ENCODE measurements around the gene ERBB3. TPM values are rescaled to one million over a fixed set of nuclear protein-coding genes. Genes with fewer than 3 reads are reported as not detected.
A peak's percentile ranks its signal among the peaks of the same experiment; 100 is the strongest.
"Not testable (repeated sequence)": the region's sequence is repeated elsewhere in the genome, so short reads cannot be mapped to it uniquely, and the experiment has no call there.

Gene ERBB3
- total and polyA plus RNA-seq, 2 donors: 1.4 to 4.3 TPM

DNA sequence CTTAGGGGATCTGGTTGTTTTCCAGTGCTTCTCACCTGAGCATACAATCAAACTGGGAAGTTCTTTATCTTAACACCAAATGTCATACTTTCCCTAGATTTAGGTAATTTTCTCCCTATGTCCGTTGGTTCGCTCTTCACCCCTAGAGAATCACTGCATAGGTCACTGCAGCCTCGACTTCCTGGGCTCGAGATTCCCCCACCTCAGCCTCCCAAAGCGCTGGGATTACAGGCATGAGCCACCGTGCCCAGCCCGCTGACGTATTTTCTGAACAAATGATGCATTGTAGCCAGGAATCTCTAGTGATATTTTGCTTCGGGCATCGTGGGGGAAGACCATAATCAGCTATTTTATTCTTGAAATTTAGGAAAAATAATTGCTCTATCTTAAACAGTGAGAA is 35.4 kb downstream of the ERBB3 start:
- no peak overlapping the region for H3K27ac ChIP-seq (ENCODE audit: low read depth in 1 of 2, low read length in 1 of 2)
- WGBS: 66% methylated on average over 10 of the region's 10 CpGs
- no peak for DNase-seq (ENCODE audit: low read depth in 6 of 9, low spot score in 9 of 9)
- peaks cover 0 to 5% of the 10 kb centered on the region in 2 donors for H3K9me3 ChIP-seq (ENCODE audit: control insufficient read depth in 2 of 2, insufficient read depth in 1 of 2, low read length in 1 of 2)
- peaks cover 10 to 27% of the 10 kb centered on the region in 2 donors for H3K4me1 ChIP-seq (ENCODE audit: control insufficient read depth in 2 of 2, insufficient read depth in 2 of 2, low read length in 2 of 2)
- peaks cover 31 to 39% of the 10 kb centered on the region in 2 donors for H3K36me3 ChIP-seq (ENCODE audit: control insufficient read depth in 2 of 2, insufficient read depth in 2 of 2, low read length in 1 of 2)
- H3K4me3 ChIP-seq (ENCODE audit: low read length in 2 of 2): peak overlapping the region; percentile 61 to 88
- H3K27me3 ChIP-seq (ENCODE audit: control insufficient read depth in 2 of 2, insufficient read depth in 1 of 2, low read length in 1 of 2): no peaks in the 10 kb centered on the region

DNA sequence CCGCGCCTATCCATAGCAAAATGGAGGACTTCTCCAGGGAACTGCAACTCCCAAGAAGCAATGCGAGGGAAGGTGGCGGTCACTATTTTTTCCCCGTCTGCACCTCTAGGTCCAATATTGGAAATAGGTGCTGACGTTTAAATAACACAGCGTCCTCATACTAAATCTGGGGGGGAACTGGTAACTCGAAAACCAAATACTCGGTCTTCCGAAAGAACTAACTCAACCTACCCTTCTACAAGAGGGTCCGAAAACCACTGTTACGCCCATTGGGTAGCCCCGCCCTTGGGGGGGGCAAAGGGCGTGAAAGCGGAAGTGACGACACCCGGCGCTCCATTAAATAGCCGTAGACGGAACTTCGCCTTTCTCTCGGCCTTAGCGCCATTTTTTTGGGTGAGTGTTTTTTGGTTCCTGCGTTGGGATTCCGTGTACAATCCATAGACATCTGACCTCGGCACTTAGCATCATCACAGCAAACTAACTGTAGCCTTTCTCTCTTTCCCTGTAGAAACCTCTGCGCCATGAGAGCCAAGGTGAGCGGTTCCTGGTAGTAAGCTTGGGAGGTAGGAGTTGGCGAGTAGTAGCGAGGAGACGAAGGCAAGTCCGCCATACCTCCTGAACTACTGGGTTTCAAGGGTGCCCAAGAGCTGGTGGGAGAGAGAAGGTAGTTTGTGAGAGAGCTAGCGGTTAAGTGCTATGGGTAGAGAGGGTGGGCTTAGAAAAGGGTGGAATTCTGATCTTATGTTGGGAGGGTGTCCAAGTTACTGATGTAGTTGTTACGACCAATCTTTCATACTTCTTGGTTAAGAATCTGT is 36.5 kb downstream of the ERBB3 start, which contains the start of gene RPL41:
Gene RPL41 (plus strand): TSS at position 367 of the 815 bp plus-strand sequence.
- Histone ChIP-seq H3K9me3 (ENCODE audit: control insufficient read depth in 2 of 2, insufficient read depth in 1 of 2, low read length in 1 of 2) (peaks cover 0 to 5% of the 10 kb centered on the region in 2 donors), H3K27ac (ENCODE audit: low read depth in 1 of 2, low read length in 1 of 2) (peak within 1 kb of the TSS; percentile 95), H3K27me3 (ENCODE audit: control insufficient read depth in 2 of 2, insufficient read depth in 1 of 2, low read length in 1 of 2) (no peaks in the 10 kb centered on the region), H3K36me3 (ENCODE audit: control insufficient read depth in 2 of 2, insufficient read depth in 2 of 2, low read length in 1 of 2) (peaks cover 33 to 39% of the 10 kb centered on the region in 2 donors), H3K4me1 (ENCODE audit: control insufficient read depth in 2 of 2, insufficient read depth in 2 of 2, low read length in 2 of 2) (peaks cover 10 to 27% of the 10 kb centered on the region in 2 donors), H3K4me3 (ENCODE audit: low read length in 2 of 2) (peak within 1 kb of the TSS; percentile 61 to 88)
- peak; percentile 90 to 99 (median 97) for DNase-seq (ENCODE audit: low read depth in 6 of 9, low spot score in 9 of 9)
- WGBS: under 1% methylated on average over 34 of the region's 34 CpGs

DNA sequence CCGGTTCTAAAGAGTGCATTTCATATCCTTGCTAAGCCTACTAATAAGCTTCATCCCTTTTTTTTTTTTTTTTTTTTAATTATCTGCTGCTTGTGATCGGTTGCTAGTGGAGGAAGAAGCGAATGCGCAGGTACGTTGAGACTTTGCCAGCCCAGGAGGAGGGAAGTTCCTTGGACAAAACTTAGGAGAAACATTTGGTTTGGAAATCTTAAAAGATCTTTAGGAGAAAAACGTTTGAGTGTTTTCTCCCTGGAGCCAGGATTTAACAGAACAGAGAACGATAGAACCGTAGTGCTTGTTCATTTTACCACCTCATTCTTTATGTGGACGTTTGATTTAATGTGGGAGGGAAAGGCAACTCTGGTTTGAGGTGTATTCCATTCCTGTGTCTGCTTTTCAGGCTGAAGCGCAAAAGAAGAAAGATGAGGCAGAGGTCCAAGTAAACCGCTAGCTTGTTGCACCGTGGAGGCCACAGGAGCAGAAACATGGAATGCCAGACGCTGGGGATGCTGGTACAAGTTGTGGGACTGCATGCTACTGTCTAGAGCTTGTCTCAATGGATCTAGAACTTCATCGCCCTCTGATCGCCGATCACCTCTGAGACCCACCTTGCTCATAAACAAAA is 37.2 kb downstream of the ERBB3 start:
- Histone ChIP-seq H3K36me3 (ENCODE audit: control insufficient read depth in 2 of 2, insufficient read depth in 2 of 2, low read length in 1 of 2) (peaks cover 28 to 38% of the 10 kb centered on the region in 2 donors), H3K4me3 (ENCODE audit: low read length in 2 of 2) (peak overlapping the region; percentile 71 to 88), H3K4me1 (ENCODE audit: control insufficient read depth in 2 of 2, insufficient read depth in 2 of 2, low read length in 2 of 2) (peaks cover 10 to 27% of the 10 kb centered on the region in 2 donors), H3K27ac (ENCODE audit: low read depth in 1 of 2, low read length in 1 of 2) (peak overlapping the region; percentile 95)
- 9% methylated on average over 12 of the region's 16 CpGs for WGBS
- not testable (repeated sequence) for H3K27me3 ChIP-seq (ENCODE audit: control insufficient read depth in 2 of 2, insufficient read depth in 1 of 2, low read length in 1 of 2); H3K9me3 ChIP-seq (ENCODE audit: control insufficient read depth in 2 of 2, insufficient read depth in 1 of 2, low read length in 1 of 2)
- DNase-seq (ENCODE audit: low read depth in 6 of 9, low spot score in 9 of 9): peak in 2 of 9 donors; percentile 7 to 28

DNA sequence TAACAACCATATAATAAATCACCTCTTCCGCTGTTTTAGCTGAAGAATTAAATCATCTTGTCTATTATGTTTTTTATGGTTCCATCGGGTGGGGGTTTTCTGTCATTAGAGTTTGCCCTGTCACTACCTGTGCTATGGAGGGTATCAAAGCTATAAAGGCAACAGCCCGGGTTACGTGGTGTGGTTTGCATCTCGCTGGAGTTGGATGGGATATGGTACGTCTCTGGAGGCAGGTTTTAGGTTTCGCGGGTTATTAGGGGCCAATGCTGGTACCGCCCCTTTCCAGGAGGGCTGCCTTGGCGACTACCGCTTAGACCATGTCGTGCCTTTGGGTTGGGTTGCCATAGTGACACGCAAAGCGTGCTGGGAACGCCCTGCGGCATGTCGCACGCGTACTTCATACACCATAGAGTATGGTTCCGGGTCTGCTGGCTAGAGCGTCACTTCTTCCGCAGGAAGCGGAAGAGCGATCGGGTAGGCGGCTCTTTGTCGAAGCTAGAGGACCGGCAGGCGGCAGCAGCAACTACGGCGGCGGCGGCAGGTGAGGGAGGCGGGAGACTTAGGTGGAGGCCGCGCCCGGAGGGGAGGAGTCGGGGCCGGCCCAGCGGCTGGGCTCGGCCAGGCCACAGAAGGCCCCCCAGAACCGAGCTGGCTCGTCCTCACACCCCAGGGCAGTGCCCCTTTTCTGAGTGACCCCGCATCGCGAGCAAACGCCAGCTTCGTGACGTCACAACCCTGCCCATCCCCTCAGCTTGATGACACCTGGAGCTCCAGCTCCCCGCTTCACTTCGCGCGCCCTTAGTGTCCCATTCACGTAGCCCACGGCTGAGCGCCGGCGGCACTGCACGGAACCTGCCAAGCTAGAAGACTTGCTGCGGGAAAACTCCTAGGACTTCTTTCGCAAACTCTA is 38.1 kb downstream of the ERBB3 start, which contains the start of gene ZC3H10:
Gene ZC3H10 (plus strand): TSS at position 489 of the 910 bp plus-strand sequence. CDS start 2,297 bp downstream, outside the sequence.
- DNase-seq (ENCODE audit: low read depth in 6 of 9, low spot score in 9 of 9): peak; percentile 94 to 99 (median 98)
- Histone ChIP-seq H3K36me3 (ENCODE audit: control insufficient read depth in 2 of 2, insufficient read depth in 2 of 2, low read length in 1 of 2) (peaks cover 21 to 34% of the 10 kb centered on the region in 2 donors), H3K27me3 (ENCODE audit: control insufficient read depth in 2 of 2, insufficient read depth in 1 of 2, low read length in 1 of 2) (no peaks in the 10 kb centered on the region), H3K4me1 (ENCODE audit: control insufficient read depth in 2 of 2, insufficient read depth in 2 of 2, low read length in 2 of 2) (peaks cover 10 to 27% of the 10 kb centered on the region in 2 donors), H3K27ac (ENCODE audit: low read depth in 1 of 2, low read length in 1 of 2) (peak within 1 kb of the TSS; percentile 85 to 95), H3K4me3 (ENCODE audit: low read length in 2 of 2) (peak within 1 kb of the TSS; percentile 71 to 88), H3K9me3 (ENCODE audit: control insufficient read depth in 2 of 2, insufficient read depth in 1 of 2, low read length in 1 of 2) (peaks cover 0 to 5% of the 10 kb centered on the region in 2 donors)
- WGBS: under 1% methylated on average over 61 of the region's 61 CpGs

DNA sequence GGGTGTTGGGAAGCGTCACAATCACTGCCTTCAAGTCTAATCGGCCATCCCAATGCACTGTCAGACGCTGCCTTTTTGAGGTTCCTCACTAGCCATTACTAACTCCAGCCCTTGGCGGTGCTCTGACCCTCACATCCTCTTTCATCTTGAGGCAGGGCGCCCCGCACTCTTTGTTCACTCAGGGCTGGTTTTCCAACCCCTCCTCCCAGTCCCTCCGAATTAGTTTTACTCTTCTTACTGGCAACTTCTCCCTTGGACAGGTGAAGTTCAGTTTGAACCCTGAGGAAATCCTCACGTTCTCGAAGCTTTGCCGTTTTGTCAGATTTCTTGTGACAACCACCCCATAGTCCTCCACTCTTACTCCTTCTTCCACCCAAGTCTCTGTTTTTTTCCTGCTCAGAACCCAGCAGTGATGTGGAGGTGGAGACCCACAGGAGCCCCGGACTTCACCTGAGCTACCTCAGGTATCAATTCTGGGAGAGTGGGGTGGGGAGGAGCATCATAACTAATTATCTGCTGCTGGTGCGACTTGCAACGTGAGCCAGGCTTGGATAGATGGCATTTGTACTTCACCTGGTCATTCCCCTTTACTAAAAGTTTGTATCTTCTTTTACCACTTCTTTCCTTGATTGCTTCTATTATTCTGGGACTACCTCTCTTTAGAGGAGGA is 38.9 kb downstream of the ERBB3 start:
- peak overlapping the region; percentile 69 to 71 for H3K4me3 ChIP-seq (ENCODE audit: low read length in 2 of 2)
- DNase-seq (ENCODE audit: low read depth in 6 of 9, low spot score in 9 of 9): no peak
- H3K27me3 ChIP-seq (ENCODE audit: control insufficient read depth in 2 of 2, insufficient read depth in 1 of 2, low read length in 1 of 2): no peaks in the 10 kb centered on the region
- H3K4me1 ChIP-seq (ENCODE audit: control insufficient read depth in 2 of 2, insufficient read depth in 2 of 2, low read length in 2 of 2): peaks cover 10 to 27% of the 10 kb centered on the region in 2 donors
- peak overlapping the region; percentile 85 to 95 for H3K27ac ChIP-seq (ENCODE audit: low read depth in 1 of 2, low read length in 1 of 2)
- 14% methylated on average over 13 of the region's 13 CpGs for WGBS
- H3K9me3 ChIP-seq (ENCODE audit: control insufficient read depth in 2 of 2, insufficient read depth in 1 of 2, low read length in 1 of 2): peaks cover 0 to 5% of the 10 kb centered on the region in 2 donors
- peaks cover 14 to 31% of the 10 kb centered on the region in 2 donors for H3K36me3 ChIP-seq (ENCODE audit: control insufficient read depth in 2 of 2, insufficient read depth in 2 of 2, low read length in 1 of 2)

DNA sequence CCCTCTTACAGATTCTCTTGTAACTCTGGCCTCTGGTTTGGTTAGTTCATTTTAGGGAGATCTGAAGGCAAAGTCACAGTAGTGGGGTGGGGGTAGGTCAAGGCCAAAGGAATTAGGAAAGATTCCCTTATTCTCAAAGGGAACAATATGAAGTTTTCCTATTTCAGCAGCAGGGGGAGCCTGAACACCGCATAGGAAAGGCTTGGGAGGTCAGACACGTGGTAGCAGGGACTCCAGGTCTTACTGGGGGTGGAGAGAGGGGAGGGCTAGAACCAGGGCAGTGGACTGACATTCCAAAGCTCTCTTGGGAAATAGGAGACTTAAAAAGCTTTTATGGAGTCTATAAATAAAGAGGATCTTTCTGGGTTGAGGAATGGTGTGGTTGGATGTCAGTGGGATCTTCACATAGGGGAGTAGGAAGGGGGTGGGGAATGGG is 39.4 kb downstream of the ERBB3 start:
- WGBS: 0% methylated on average over 2 of the region's 2 CpGs
- peaks cover 14 to 30% of the 10 kb centered on the region in 2 donors for H3K36me3 ChIP-seq (ENCODE audit: control insufficient read depth in 2 of 2, insufficient read depth in 2 of 2, low read length in 1 of 2)
- peaks cover 0 to 5% of the 10 kb centered on the region in 2 donors for H3K9me3 ChIP-seq (ENCODE audit: control insufficient read depth in 2 of 2, insufficient read depth in 1 of 2, low read length in 1 of 2)
- H3K27ac ChIP-seq (ENCODE audit: low read depth in 1 of 2, low read length in 1 of 2): peak overlapping the region in 1 of 2 donors; percentile 95
- no peaks in the 10 kb centered on the region for H3K27me3 ChIP-seq (ENCODE audit: control insufficient read depth in 2 of 2, insufficient read depth in 1 of 2, low read length in 1 of 2)
- H3K4me3 ChIP-seq (ENCODE audit: low read length in 2 of 2): peak overlapping the region in 1 of 2 donors; percentile 11
- peaks cover 10 to 27% of the 10 kb centered on the region in 2 donors for H3K4me1 ChIP-seq (ENCODE audit: control insufficient read depth in 2 of 2, insufficient read depth in 2 of 2, low read length in 2 of 2)
- DNase-seq (ENCODE audit: low read depth in 6 of 9, low spot score in 9 of 9): peak in 5 of 9 donors; percentile 62 to 81 (median 67)

DNA sequence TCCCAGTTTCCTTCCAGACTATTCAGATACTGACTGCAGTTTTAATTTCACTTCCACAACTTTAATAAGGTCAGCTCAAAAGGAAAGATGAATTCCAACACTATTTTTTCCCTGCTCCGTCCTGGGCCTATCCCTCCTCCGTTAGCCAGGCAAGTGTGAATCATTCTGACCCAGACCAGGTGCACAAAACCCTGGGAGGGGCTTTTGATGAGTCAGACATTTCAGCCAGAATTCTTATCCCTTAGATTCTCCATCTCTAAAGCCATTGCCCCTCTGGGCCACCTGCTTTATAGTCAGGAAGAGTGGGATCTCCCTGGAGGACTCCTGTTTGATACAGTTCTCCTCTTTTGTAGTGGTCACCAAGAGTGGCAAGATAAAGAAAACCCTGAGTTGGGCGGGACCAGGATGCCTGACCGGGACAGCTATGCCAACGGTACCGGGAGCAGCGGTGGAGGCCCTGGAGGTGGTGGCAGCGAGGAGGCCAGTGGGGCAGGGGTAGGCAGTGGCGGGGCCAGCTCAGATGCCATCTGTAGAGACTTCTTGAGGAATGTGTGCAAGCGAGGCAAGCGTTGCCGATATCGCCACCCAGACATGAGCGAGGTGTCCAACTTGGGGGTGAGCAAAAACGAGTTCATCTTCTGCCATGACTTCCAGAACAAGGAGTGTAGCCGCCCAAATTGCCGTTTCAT is 40.3 kb downstream of the ERBB3 start:
- DNase-seq (ENCODE audit: low read depth in 6 of 9, low spot score in 9 of 9): no peak
- peaks cover 14 to 30% of the 10 kb centered on the region in 2 donors for H3K36me3 ChIP-seq (ENCODE audit: control insufficient read depth in 2 of 2, insufficient read depth in 2 of 2, low read length in 1 of 2)
- WGBS: 98% methylated on average over 17 of the region's 17 CpGs
- no peak overlapping the region for H3K27ac ChIP-seq (ENCODE audit: low read depth in 1 of 2, low read length in 1 of 2)
- H3K4me3 ChIP-seq (ENCODE audit: low read length in 2 of 2): no peak overlapping the region
- H3K27me3 ChIP-seq (ENCODE audit: control insufficient read depth in 2 of 2, insufficient read depth in 1 of 2, low read length in 1 of 2): no peaks in the 10 kb centered on the region
- peaks cover 10 to 29% of the 10 kb centered on the region in 2 donors for H3K4me1 ChIP-seq (ENCODE audit: control insufficient read depth in 2 of 2, insufficient read depth in 2 of 2, low read length in 2 of 2)
- peaks cover 0 to 4% of the 10 kb centered on the region in 2 donors for H3K9me3 ChIP-seq (ENCODE audit: control insufficient read depth in 2 of 2, insufficient read depth in 1 of 2, low read length in 1 of 2)

Measured in thymus (tissue), 11 donors.